SKM-1 (cell line): Measurements from ENCODE around the gene EDEM1.
A peak's percentile ranks its signal among the peaks of the same experiment; 100 is the strongest.
"Not testable (repeated sequence)": the region's sequence is repeated elsewhere in the genome, so short reads cannot be mapped to it uniquely, and the experiment has no call there.

Experiments
- DNase-seq: peaks from one replicate; lab custom pipeline; 2025; ENCODE audit not compliant: unreplicated experiment; lab: John Stamatoyannopoulos, UW

Gene EDEM1

GRCh38 chr3:5229414-5229813 is 41.9 kb downstream of the EDEM1 start:
- no peak for DNase-seq

- DNase-seq = no peak
Measured at GRCh38 chr3:5231074-5231473, 43.6 kb downstream of the EDEM1 start.

DNA sequence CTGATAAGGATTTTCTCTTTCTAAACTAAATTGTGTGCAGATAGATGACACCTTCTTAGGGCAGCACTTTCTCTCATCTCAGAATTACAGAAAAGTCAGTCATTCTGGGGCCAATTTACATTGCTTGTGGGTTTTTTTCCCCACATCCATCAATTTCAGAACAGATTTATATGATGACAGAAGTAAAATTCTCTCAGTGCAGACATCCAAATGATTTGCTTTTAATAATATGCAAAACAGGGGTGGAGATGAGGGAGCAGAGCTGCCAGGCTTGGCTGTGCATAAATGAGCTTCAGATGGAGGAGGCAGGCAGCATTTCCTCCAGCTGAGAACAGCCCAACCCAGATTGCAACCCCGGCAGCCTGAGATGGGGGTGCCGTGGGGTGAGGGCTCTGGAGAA is 44.0 kb downstream of the EDEM1 start:
- no peak for DNase-seq

DNA sequence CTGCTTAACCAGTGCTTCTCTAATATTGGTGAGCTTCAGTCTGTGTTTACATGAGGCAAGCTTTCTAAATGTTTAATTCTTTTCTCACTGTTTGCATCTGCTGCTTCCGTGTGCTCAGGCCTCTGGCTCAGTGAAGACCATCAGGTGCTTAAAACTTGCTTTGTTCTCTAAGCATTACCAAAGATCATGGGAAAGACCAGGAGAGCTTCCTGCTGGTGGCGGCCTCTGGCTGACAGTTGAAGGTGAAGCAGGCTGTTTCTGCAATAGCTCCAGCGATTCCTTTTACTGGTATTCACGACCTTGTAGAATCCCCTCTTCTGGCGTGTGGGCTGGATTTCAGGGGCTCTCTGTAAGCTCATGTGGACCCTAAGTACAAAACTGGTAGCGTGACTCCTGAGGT is 45.1 kb downstream of the EDEM1 start:
- no peak for DNase-seq

GRCh38 chr3:5233026-5233425 is 45.5 kb downstream of the EDEM1 start:
- DNase-seq = no peak

DNA sequence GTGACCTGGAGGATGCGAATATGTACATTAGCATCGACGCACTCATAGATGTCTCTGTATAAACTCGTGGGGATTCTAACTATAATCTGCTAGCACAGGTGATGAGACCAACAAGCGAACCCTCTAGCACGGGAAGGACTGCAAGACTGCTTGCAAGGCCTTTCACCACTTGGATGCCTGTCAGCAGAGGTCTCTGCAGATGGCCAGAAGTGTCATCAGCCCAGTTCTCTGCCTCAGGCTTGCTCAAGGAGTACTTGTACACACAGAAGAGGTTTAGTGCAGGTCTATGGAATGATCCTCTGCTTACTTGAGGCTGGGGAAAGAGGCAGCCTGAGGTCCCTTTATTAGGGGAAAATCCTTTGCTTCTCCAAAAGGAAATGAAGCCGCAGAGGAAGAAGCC is 48.1 kb downstream of the EDEM1 start:
- no peak for DNase-seq

DNA sequence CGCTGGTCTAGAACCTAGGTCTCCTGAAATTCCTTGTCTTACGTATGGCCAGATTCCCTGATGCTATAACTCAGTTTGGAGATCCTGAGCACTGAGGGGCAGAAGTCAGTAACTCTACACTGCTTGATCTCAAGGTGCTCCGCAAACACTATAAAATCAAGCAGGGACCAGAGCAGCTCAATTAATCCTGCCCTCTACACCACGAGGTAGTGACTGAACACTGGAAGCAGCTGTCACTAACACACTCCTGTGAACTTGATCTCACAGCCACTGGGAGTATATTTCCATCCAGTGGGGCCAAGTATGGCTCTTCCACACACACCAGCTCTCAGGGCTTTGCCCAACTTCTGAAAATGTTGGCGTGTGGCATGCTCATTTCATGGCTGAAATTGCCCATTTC is 51.0 kb downstream of the EDEM1 start:
- DNase-seq = no peak

DNA sequence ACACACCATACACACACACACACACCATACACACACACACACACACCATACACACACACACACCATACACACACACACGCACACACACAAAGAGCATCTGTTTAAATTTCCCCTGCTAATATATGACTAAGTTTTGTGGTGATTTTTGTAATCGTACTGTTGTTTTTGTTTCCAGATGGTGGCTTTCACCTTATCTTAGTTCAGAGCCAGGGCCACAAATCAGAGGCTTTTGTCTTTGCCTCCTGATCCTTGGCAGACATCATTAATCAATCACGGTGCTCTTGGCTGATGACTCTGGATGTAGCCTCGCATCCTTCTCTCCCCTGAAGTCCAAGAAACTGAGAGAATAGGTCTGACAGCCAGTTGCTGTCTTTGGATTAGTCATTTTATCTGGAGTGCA is 52.1 kb downstream of the EDEM1 start:
- no peak for DNase-seq

- DNase-seq = no peak
Measured at GRCh38 chr3:5240740-5241139, 53.2 kb downstream of the EDEM1 start.

DNA sequence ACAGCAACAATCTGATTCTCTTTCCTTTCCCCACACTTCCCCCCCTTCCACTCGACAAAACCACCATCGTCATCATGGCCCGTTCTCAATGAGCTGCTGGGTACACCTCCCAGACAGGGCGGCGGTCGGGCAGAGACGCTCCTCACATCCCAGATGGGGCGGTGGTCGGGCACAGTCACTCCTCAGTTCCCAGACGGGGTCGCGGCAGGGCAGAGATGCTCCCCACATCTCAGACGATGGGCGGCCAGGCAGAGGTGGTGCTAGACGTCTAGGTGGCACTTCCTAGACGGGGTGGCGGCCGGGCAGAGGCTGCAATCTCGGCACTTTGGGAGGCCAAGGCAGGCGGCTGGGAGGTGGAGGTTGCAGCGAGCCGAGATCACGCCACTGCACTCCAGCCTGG is 55.3 kb downstream of the EDEM1 start:
- DNase-seq = not testable (repeated sequence)

GRCh38 chr3:5245927-5246326 is 58.4 kb downstream of the EDEM1 start:
- DNase-seq = no peak

- no peak for DNase-seq
Measured at GRCh38 chr3:5248822-5249221, 61.3 kb downstream of the EDEM1 start.

DNA sequence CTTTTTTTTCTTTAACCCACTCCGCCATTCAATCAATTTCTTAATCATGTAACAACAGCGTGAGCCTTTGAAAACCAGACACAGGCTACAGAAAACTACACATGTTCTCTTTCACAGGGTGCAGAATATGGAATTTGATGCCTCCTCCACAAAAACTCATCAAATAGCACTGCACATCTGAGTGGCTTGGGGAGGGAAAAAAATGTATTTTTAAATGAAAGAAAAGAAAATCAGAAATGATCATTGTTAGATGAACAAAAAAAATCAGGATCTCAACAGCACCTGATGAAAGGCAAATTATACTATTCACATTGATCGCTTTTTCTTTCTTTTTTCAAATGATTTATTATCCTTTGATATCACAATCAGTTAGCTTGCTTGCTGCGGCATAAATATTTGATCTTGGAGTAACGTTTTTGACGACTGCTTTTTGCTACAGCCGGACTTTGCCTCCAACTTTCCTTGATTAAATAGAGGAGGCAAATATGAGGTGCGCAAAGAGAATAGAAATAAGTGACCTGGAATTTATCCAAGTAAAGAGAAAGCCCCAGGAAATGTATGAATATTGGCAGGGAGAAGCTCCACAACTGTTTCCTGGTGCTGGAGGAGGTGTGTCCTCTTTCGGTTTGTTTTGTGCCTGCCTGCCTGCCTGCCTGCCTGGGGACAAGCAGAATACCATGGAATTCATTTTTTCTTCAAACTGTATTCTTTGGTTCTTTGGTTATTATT is 63.1 kb downstream of the EDEM1 start:
- no peak for DNase-seq

DNA sequence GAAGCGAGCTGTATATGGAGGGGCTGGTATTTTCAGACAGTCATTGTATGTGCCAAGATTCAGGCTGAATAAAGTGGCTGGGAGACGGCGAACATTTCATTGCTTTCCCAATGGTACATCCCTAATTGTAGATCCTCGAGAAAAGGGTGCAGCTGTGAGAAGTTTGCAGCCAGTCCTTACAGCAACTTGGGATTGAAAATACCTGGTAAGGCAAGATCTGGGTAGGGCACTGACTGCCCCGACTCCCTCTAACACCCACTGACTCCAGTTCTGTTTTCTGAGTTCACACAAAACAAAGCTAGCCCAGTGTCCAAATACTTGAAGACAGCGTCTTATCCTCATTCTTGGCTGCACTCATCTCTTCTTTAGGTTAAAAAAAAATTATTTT is 63.7 kb downstream of the EDEM1 start:
- no peak for DNase-seq

DNA sequence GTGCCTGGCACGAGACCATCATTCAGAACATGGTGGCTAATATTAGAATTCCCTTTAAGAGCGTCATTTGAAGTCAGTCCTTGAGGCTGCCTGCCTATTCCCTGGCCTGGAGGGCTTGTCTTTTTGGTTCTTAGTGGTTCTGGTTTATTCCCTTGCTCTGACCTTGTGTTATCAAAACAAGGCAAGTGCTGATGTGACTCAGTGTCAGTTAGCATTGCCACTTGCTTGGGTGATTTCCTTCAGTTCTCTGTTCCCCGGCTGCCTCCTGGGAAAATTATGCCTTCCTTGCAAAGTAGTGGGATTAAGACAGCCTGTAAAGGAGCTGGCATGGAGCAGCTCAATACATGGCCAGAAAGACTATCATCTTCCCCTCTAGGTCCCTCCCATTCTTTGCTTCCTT is 64.6 kb downstream of the EDEM1 start:
- no peak for DNase-seq

- DNase-seq = no peak
Measured at GRCh38 chr3:5254281-5255048, 67.0 kb downstream of the EDEM1 start.

DNA sequence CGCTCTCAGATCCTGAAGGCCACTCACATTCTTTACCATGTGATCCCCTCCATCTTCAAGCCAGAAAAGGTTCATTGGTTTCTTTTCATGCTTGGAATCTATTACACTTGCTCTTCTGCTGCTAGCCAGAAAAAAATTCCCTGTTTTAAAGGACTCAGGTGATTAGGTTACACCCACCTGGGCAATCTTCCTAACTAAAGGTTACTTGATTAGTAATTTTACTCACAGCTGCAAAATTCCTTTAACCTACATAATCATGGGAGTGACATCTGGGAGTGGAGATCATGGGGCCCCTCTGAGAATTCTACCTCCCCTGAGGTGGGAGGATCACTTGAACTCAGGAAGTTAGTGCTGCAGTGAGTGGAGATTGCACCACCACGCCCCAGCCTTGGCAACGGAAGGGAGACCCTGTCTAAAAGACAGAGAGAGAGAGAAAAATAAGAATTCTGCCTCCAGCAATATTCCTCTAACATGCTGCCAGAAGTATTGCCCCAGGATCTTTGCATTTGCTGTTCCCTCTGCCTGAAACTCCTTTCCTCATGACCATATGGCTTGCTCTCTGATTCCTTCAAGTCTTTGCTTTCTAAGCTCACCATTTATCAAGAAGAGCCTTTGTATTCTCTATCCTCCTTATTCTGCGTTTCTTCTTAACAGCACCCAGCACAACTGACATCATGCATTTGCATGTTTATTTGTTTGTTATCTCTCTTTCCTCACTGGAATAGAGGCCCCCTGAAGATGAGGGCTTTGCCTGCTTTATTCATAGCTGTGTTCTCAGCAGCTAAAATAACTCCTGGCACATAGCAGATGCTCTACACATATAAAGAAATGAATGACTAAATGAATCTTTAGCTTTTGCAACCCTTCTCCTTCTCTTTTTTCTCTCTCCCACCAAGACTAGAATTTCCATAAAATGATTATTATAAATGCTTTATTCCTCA is 68.2 kb downstream of the EDEM1 start:
- DNase-seq = no peak

DNA sequence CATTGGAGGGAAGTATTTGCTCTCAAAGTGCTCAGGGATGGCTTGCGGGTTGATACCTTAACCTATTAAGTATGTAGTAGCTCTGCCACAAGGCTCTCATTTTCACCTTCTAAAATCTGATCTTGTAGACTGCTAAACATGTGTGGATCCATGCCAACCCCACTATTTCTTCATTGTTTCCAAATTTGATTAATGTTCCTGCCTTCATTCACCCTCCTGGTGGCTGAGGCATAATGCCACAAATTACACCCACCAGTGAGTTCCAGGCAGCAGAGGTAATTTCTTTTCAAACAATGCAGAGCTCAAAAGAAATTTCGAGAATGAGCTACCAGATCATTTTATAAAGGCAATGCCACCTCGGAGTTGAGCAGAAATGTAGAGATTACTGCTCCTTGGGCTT is 71.0 kb downstream of the EDEM1 start:
- DNase-seq = no peak

- DNase-seq = peak; percentile 39
Measured at GRCh38 chr3:5260992-5261501, 73.5 kb downstream of the EDEM1 start.

- DNase-seq = no peak
Measured at GRCh38 chr3:5262507-5262906, 75.0 kb downstream of the EDEM1 start.

DNA sequence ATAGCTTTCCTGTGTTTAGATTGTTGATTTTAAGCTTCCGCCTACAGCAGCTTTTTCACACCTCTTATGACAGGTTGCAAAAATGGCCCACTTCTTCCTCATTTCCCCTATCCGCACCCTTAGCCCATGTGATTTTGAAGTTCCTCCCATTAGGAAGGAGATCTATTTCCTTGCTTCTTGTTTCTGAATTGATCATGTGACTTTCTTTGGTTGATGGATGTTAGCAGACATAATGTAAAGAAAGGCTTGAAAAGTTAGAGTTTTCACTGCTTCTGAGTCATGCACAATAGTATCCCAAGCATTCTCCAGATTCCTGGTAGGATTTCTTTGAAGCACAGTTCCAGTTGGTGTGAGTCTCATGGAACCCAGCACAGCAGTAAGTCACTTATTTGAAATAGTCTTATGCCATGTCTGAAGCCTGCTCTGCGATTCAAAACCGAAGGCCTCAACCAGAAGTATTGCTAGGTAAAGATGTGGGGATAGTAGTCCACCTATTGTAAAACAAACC is 76.6 kb downstream of the EDEM1 start:
- no peak for DNase-seq
